Prostate gland (tissue), 2 donors: ENCODE measurements around the gene SNX6.

ENCODE experiments used
- POLR2A ChIP-seq: fragments of 450-650 bp; IDR thresholded peaks from one replicate; pipeline ENCODE4 v1.6.1; 2016; ENCODE audit warnings: antibody characterized with exemption, mild to moderate bottlenecking
- POLR2AphosphoS5 ChIP-seq: sonication (generic); formaldehyde crosslinking; IDR thresholded peaks from one replicate; pipeline ENCODE4 v1.6.1; 2017; ENCODE audit warnings: antibody characterized with exemption
- TF ChIP-seq, protein P1 (sequence below), 4 experiments: fragments of 200-600 bp in 2 of 4; fragments of 450-650 bp in 2 of 4; sonication (generic) in 2 of 4; IDR thresholded peaks; 1 replicate in 3 of 4; 2 replicates in 1 of 4; pipeline ENCODE4 v1.5.1; 2016 to 2019; ENCODE audit warnings: antibody characterized with exemption in 4 of 4, mild to moderate bottlenecking in 2 of 4, moderate library complexity in 2 of 4

DNA sequence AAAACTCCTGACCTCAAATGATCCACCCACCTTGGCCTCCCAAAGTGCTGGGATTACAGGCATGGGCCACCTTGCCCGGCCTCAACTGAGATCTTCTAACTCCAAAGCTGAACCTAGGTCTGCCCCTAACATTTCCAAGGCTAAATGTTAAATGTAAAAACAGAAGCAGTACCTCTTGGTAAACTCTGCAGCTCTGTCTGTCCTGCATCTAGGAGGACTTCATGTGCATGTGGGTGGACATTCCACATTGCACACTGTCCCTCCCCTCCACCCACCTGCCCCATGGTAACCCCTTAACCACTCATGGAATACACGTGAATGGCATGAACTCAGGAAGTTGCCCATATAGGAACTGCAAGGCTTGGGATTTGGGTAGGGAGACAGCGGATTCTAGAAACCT, 33.1 kb downstream of the SNX6 start:
- TF ChIP-seq, protein P1, sequence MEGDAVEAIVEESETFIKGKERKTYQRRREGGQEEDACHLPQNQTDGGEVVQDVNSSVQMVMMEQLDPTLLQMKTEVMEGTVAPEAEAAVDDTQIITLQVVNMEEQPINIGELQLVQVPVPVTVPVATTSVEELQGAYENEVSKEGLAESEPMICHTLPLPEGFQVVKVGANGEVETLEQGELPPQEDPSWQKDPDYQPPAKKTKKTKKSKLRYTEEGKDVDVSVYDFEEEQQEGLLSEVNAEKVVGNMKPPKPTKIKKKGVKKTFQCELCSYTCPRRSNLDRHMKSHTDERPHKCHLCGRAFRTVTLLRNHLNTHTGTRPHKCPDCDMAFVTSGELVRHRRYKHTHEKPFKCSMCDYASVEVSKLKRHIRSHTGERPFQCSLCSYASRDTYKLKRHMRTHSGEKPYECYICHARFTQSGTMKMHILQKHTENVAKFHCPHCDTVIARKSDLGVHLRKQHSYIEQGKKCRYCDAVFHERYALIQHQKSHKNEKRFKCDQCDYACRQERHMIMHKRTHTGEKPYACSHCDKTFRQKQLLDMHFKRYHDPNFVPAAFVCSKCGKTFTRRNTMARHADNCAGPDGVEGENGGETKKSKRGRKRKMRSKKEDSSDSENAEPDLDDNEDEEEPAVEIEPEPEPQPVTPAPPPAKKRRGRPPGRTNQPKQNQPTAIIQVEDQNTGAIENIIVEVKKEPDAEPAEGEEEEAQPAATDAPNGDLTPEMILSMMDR (IDR thresholded peaks at IDR 0.05): no peak
- TF ChIP-seq POLR2AphosphoS5 (no peak), POLR2A (no peak)
